Activated T-cell treated with anti-CD3 and anti-CD28 coated beads, Interleukin-2, amount 50 U/mL, for 72 hours (primary cell): ENCODE measurements around the gene ELOVL3. TPM values are rescaled to one million over a fixed set of nuclear protein-coding genes. Genes with fewer than 3 reads are reported as not detected.
"Not testable (repeated sequence)": the region's sequence is repeated elsewhere in the genome, so short reads cannot be mapped to it uniquely, and the experiment has no call there.

Source experiments
- ATAC-seq, 2 donors: fragments of 150-1000 bp; cut with Tn5 transposase; replicated peaks in 1 of 2; 2 replicates each; pipeline ENCODE4 v1.10.0; 2021; ENCODE audit warnings: moderate library complexity in 2 of 2, mild to moderate bottlenecking in 1 of 2
- DNase-seq, 2 donors: peaks; one replicate each; pipeline ENCODE4 v3.0.0; 2021 to 2022; ENCODE audit warnings: mixed read lengths in 1 of 2
- H3K27ac Mint-ChIP-seq: one replicate; pipeline ENCODE4 v1.8.0; 2022; ENCODE audit warnings: mild to moderate bottlenecking, moderate library complexity, mixed read lengths
- H3K27me3 Mint-ChIP-seq: one replicate; pipeline ENCODE4 v1.8.0; 2022; ENCODE audit warnings: low read depth, mixed read lengths
- H3K36me3 Mint-ChIP-seq, 2 donors: one replicate each; pipeline ENCODE4 v1.8.0; 2022; ENCODE audit warnings: mixed read lengths in 2 of 2, mild to moderate bottlenecking in 1 of 2; ENCODE audit not compliant: insufficient read depth in 2 of 2
- H3K4me1 Mint-ChIP-seq: one replicate; pipeline ENCODE4 v1.8.0; 2022; ENCODE audit warnings: low read depth, mixed read lengths
- H3K4me3 Mint-ChIP-seq, 2 donors: one replicate each; pipeline ENCODE4 v1.8.0; 2022; ENCODE audit warnings: mild to moderate bottlenecking in 2 of 2, mixed read lengths in 2 of 2, moderate library complexity in 2 of 2
- H3K9me3 Mint-ChIP-seq, 2 donors: one replicate each; pipeline ENCODE4 v1.8.0; 2022; ENCODE audit warnings: mixed read lengths in 2 of 2
- total RNA-seq, 2 donors: library from RNA; stranded (reverse); gene quantifications; one replicate each; pipeline ENCODE4 v1.2.3, GENCODE V29; 2022

Gene ELOVL3
- total RNA-seq, 2 donors from 2014 or later = 0.24 TPM; not detected in 1

GRCh38 chr10:102202386-102202785, 23.7 kb upstream of the ELOVL3 start:
- peaks cover 6% of the 10 kb centered on the region for H3K27me3 Mint-ChIP-seq
- no peak overlapping the region for H3K27ac Mint-ChIP-seq
- ATAC-seq (no peak), DNase-seq (no peak)
- peaks cover 3% of the 10 kb centered on the region for H3K4me1 Mint-ChIP-seq
- H3K36me3 Mint-ChIP-seq = peaks cover 4% of the 10 kb centered on the region in 2 donors
- H3K9me3 Mint-ChIP-seq = peaks cover 0 to 2% of the 10 kb centered on the region in 2 donors
- H3K4me3 Mint-ChIP-seq = peak overlapping the region in 1 of 2 donors; percentile 13

DNA sequence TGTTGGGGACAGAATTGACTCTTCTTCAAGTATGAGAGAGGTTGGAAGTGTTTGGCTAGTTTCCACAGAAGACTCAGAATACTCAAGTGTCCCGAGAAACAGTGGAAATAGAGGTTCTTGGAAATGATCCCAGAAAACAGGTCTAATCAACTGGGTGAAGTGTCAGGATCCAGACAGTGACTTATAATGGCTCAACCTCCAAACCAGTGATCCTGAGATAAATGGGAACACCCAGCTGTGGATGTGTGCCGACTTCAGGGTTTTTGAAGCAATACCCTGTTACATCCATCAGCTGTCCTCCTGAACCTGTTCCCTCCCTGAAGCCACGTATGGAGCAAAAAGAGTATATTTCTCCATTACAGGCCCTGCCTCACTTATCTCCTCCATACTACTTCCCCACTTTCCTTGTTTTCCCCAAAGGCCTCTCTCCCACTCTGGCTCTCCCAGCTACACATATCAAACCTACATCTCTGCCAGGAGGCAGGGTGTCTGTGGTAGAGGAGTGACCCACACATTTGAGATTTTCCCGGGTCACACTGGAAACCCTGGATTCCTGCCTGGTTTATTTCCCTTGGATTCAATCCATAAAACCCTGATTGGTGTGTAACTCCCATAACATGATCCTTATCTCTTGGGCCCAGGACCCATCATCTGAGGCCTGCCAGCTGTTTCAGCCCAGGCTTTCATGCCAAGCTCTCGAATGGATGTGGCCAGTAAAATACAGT, 17.6 kb upstream of the ELOVL3 start:
- DNase-seq (no peak), ATAC-seq (no peak)
- H3K27ac Mint-ChIP-seq = no peak overlapping the region
- peaks cover 5% of the 10 kb centered on the region for H3K27me3 Mint-ChIP-seq
- no peaks in the 10 kb centered on the region for H3K4me1 Mint-ChIP-seq
- H3K4me3 Mint-ChIP-seq = no peak overlapping the region
- peaks cover 3 to 4% of the 10 kb centered on the region in 2 donors for H3K36me3 Mint-ChIP-seq
- H3K9me3 Mint-ChIP-seq = peaks cover 0 to 2% of the 10 kb centered on the region in 2 donors

DNA sequence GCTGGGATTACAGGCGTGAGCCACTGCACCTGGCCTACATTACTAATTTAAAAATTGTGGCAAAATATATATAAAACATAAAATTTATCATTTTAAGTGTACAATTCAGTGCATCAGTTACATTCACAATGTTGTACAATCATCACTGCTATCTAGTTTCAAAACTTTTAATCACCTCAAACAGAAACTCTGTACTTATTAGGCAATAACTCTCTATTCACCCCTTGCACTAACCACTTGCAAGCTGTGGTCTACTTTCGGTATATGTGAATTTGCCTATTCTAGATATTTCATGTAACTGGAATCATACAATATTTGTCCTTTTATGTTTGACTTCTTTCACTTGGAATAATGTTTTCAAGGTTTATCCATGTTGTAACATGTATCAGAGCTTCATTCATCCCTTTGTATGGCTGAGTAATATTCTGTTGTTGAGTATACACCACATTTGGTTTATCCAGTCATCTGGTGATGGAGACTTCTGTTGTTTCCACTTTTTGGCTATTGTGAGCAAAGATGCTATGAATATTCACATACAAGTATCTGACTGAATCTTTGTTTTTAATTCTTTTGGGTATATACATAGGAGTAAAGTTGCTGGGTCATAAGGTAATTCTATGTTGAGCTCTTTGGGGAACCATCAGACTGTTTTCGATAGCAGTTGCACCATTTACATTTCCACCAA, 14.3 kb upstream of the ELOVL3 start:
- peaks cover 14% of the 10 kb centered on the region for H3K27me3 Mint-ChIP-seq
- H3K4me3 Mint-ChIP-seq = no peak overlapping the region
- H3K9me3 Mint-ChIP-seq = peaks cover 0 to 4% of the 10 kb centered on the region in 2 donors
- H3K36me3 Mint-ChIP-seq = no peaks in the 10 kb centered on the region
- DNase-seq = no peak
- H3K4me1 Mint-ChIP-seq = no peaks in the 10 kb centered on the region
- peak; percentile 59 to 90 for ATAC-seq
- no peak overlapping the region for H3K27ac Mint-ChIP-seq

GRCh38 chr10:102213599-102213998, 12.5 kb upstream of the ELOVL3 start:
- not testable (repeated sequence) for H3K27ac Mint-ChIP-seq, ATAC-seq, H3K4me3 Mint-ChIP-seq, H3K36me3 Mint-ChIP-seq, H3K4me1 Mint-ChIP-seq, DNase-seq, H3K9me3 Mint-ChIP-seq
- peaks cover 14% of the 10 kb centered on the region for H3K27me3 Mint-ChIP-seq

DNA sequence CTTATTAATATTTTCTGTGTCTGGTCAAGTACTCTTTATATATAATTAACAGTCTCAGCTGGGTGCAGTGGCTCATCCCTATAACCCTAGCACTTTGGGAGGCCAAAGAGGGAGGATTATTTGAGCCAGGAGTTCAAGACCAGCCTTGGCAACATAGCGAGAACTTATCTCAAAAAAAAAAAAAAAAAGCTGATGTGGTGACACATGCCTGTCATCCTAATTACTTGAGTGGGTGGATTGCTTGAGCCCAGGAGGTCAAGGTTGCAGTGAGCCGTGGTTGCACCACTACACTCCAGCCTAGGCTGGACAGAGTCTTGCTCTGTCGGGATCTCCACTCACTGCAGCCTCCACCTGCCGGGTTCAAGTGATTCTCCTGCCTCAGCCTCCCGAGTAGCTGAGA, 6.7 kb upstream of the ELOVL3 start:
- no peak for ATAC-seq
- Mint-ChIP-seq H3K4me3 (no peak overlapping the region), H3K27ac (no peak overlapping the region)

DNA sequence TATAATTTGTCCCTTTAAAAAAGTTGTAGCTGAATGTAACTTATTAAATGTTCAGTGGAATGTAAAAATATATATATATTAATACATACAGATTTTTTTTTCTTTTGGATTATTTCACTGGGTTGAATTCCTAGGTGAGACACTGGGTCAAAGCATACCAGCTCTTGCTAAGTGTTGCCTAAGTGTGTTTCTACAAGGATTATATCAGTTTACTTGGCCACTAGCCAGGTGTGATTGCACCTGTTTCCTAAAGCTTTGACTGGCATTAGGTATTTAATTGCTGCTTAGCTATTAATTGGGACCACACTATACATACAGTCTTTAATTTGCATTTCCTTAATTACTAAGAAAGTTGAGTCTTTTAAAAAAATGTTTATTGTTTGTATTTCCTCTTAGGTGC, 5.5 kb upstream of the ELOVL3 start:
- DNase-seq (no peak), ATAC-seq (no peak)
- Mint-ChIP-seq H3K9me3 (no peaks in the 10 kb centered on the region), H3K36me3 (no peaks in the 10 kb centered on the region), H3K27ac (no peak overlapping the region), H3K4me3 (no peak overlapping the region), H3K27me3 (peaks cover 6% of the 10 kb centered on the region), H3K4me1 (peaks cover 3% of the 10 kb centered on the region)

More for the DNA sequence above, 6.7 kb upstream of the ELOVL3 start:
- H3K4me1 Mint-ChIP-seq = no peaks in the 10 kb centered on the region
- peaks cover 8% of the 10 kb centered on the region for H3K27me3 Mint-ChIP-seq
- H3K9me3 Mint-ChIP-seq = peaks cover 0 to under 1% of the 10 kb centered on the region in 2 donors
- DNase-seq = no peak
- no peaks in the 10 kb centered on the region for H3K36me3 Mint-ChIP-seq

DNA sequence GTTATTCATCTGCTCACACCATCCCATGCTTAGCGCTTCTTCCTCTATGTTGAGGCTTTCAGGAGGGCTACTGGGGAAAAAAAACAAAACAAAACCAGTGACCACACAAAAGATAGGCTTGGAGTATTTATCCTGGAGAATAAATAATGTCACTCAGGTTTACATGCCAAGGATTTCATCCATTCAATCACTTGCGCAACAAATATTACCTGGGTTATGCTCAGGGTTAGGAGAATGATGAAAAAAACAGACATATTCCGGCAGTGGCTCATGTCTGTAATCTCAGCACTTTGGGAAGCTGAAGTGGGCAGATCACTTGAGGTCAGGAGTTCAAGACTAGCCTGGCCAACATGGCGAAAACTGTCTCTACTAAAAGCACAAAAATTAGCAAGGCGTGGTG, 3.3 kb upstream of the ELOVL3 start:
- H3K4me3 Mint-ChIP-seq = no peak overlapping the region
- H3K27ac Mint-ChIP-seq = no peak overlapping the region
- peaks cover 22% of the 10 kb centered on the region for H3K27me3 Mint-ChIP-seq
- H3K9me3 Mint-ChIP-seq = no peaks in the 10 kb centered on the region
- no peaks in the 10 kb centered on the region for H3K36me3 Mint-ChIP-seq
- DNase-seq = no peak
- ATAC-seq = no peak
- H3K4me1 Mint-ChIP-seq = peaks cover 18% of the 10 kb centered on the region

- no peak overlapping the region for H3K27ac Mint-ChIP-seq
- peaks cover 43% of the 10 kb centered on the region for H3K27me3 Mint-ChIP-seq
Measured at GRCh38 chr10:102226542-102226870, 407 bp downstream of the ELOVL3 start.

DNA sequence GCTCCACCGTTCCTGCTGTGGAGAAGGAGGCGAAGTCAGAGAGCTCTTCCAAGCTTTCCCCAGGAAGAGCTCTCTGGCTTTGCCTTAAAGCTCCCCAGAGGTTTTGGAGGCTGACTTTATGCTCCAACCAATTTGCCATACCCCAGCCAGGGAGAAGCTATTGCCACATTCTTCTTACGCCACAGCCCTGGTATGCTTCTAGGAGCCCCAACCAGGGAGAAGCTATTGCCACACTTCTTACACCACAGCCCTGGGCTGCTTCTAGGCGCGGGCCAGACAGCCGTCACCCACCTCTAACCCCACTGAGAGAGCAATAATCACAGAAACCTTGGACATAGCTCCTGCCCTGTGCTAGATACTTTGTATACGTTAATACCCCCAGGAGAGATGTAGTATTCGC, 951 bp downstream of the ELOVL3 start:
- ATAC-seq (no peak), DNase-seq (no peak)
- Mint-ChIP-seq H3K9me3 (no peaks in the 10 kb centered on the region), H3K27ac (no peak overlapping the region), H3K36me3 (no peaks in the 10 kb centered on the region), H3K4me3 (no peak overlapping the region), H3K4me1 (peaks cover 29% of the 10 kb centered on the region), H3K27me3 (peaks cover 43% of the 10 kb centered on the region)

More at GRCh38 chr10:102226542-102226870, 407 bp downstream of the ELOVL3 start:
- DNase-seq = no peak
- Mint-ChIP-seq H3K4me1 (peaks cover 29% of the 10 kb centered on the region), H3K36me3 (no peaks in the 10 kb centered on the region), H3K4me3 (peak overlapping the region; percentile 78 to 81), H3K9me3 (no peaks in the 10 kb centered on the region)
- ATAC-seq = no peak

- peak overlapping the region; percentile 89 for H3K4me3 Mint-ChIP-seq
- H3K27me3 Mint-ChIP-seq = peaks cover 48% of the 10 kb centered on the region
- peak; percentile 88 to 90 for DNase-seq
- no peak overlapping the region for H3K27ac Mint-ChIP-seq
- peaks cover 29% of the 10 kb centered on the region for H3K4me1 Mint-ChIP-seq
- ATAC-seq = peak; percentile 46 to 53
- no peaks in the 10 kb centered on the region for H3K9me3 Mint-ChIP-seq
- no peaks in the 10 kb centered on the region for H3K36me3 Mint-ChIP-seq
Measured at GRCh38 chr10:102229810-102230263, 3.7 kb downstream of the ELOVL3 start.

DNA sequence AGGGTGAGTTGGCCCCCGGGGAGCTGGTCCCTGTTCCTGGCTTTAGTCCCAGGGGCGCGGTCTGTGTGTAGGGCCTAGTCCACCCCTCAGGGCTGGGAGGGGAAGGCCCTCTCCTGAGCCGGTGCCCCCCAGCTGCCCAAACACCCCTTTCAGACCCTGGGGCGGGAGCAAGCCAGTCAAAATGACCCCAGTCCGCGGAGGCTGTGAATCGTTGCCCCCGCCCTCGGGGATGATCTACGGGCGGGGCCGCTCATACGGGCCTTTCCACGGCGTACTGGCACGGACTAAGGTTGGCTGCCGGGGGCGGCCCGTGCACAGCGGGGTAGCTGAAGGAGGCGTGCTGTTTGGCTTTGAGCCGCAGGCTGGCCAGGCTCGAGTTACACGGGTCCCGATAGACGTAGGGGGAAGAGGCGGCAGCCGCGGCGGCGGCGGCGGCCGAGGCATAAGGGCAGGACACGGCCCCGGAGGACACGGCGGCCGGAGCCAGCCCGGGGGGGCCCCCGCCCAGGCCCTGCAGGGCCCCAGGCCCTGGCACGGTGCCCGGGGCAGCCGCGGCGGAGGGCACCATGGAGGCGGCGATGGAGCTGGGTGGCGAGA, 4.3 kb downstream of the ELOVL3 start:
- Mint-ChIP-seq H3K27me3 (peaks cover 49% of the 10 kb centered on the region), H3K4me1 (peaks cover 28% of the 10 kb centered on the region), H3K36me3 (no peaks in the 10 kb centered on the region), H3K9me3 (no peaks in the 10 kb centered on the region), H3K27ac (peak overlapping the region; percentile 51), H3K4me3 (peak overlapping the region; percentile 89)
- ATAC-seq (peak; percentile 38 to 56), DNase-seq (peak; percentile 52 to 64)

DNA sequence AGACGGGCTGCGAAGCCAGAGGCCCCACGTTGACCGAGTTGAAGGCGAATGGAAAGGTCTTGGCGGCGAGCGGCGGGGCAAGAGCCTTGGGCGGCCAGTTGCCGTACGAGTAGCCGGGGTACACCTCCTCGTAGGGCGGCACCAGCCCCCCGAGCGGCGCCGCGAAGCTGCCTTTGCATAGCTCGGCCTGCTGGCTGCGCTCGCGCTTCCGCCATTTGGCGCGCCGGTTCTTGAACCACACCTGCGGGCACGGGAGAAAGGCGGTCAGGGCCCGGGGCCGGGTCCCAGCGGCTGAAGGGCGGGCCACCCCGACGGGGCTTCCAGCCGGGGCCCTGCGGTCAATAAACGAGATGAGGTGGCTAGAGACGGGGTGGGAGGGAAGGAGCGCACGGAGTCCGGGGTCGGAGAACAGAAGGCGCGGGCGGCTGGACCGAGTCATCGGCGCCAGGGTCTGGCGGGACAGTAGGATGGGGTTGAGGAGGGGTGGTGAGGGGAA, 4.8 kb downstream of the ELOVL3 start:
- ATAC-seq = peak; percentile 19 to 34
- H3K27ac Mint-ChIP-seq = no peak overlapping the region
- peaks cover 23% of the 10 kb centered on the region for H3K4me1 Mint-ChIP-seq
- H3K36me3 Mint-ChIP-seq = no peaks in the 10 kb centered on the region
- peak overlapping the region; percentile 89 for H3K4me3 Mint-ChIP-seq
- H3K27me3 Mint-ChIP-seq = peaks cover 54% of the 10 kb centered on the region
- DNase-seq = peak; percentile 70 to 73
- no peaks in the 10 kb centered on the region for H3K9me3 Mint-ChIP-seq
